IMR-90 (cell line): ENCODE results near the gene HYAL3.

Source experiments
- CEBPB ChIP-seq: IDR thresholded peaks from 2 replicates; pipeline ENCODE4 v1.6.1; 2012; ENCODE audit warnings: low read depth, low read length, improper control_type of control experiment
- CTCF ChIP-seq: conservative IDR thresholded peaks from 2 replicates; pipeline ENCODE4 v1.5.1; 2012; ENCODE audit warnings: mild to moderate bottlenecking, low read depth, low read length, improper control_type of control experiment
- NFE2L2 ChIP-seq: fragments of 150-350 bp; IDR thresholded peaks from 2 replicates; pipeline ENCODE4 v1.6.1; 2016; ENCODE audit warnings: low read depth, mild to moderate bottlenecking, low read length
- POLR2A ChIP-seq: IDR thresholded peaks from 2 replicates; pipeline ENCODE4 v1.6.1; 2012; ENCODE audit warnings: mild to moderate bottlenecking, low read depth, low read length
- RAD21 ChIP-seq: IDR thresholded peaks from 2 replicates; pipeline ENCODE4 v1.6.1; 2012; ENCODE audit warnings: low read length, improper control_type of control experiment

GRCh38 chr3:50322386-50323091 is 23.3 kb upstream of the HYAL3 start, which contains the start of gene HYAL2:
- no peak for TF ChIP-seq POLR2A
- TF ChIP-seq CTCF: no peak
- no peak for TF ChIP-seq CEBPB
- no peak for TF ChIP-seq RAD21
- no peak for TF ChIP-seq NFE2L2
